ENCODE measurements around the gene ITSN2. TPM values are rescaled to one million over a fixed set of nuclear protein-coding genes. Genes with fewer than 3 reads are reported as not detected.

Gene ITSN2
- total RNA-seq, 1 experiment from 2014 or later, result 19.8 TPM

DNA sequence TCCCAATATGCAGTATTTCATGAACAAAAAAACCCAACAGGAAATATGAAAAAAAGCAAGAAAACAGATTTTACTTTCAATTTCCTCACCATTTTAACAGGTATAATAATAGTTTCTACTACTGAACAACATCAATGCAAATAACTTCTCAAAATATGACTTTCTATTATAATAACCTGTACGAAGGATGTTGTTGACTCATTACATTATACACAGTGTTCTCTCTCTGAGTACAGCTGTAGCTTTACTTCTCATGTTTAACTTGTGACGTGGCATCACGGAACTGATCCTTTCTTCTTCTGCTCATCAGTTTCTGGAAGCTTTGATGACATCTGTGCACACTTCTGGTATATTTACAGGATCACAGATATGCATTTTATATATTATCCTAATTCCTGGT, 145.5 kb downstream of the ITSN2 start:
- no peak for DNase-seq (ENCODE audit: low spot score)

GRCh38 chr2:24211408-24211807, 148.9 kb downstream of the ITSN2 start:
- no peak for ATAC-seq
- CTCF ChIA-PET, result no interaction called here
- Mint-ChIP-seq H3K27ac (no peak overlapping the region), H3K36me3 (no peaks in the 10 kb centered on the region), H3K9me3 (no peaks in the 10 kb centered on the region), H3K4me1 (no peaks in the 10 kb centered on the region), H3K4me3 (no peak overlapping the region), H3K27me3 (ENCODE audit: low read depth) (no peaks in the 10 kb centered on the region)
- DNase-seq (ENCODE audit: low spot score), result no peak
- POLR2A ChIA-PET, result no interaction called here
- TF ChIP-seq GABPB1 (CRISPR knock-in tag; IDR thresholded peaks at IDR 0.05), result no peak
- TF ChIP-seq SMAD4 (CRISPR knock-in tag; IDR thresholded peaks at IDR 0.05), result no peak
- TF ChIP-seq, protein P1, sequence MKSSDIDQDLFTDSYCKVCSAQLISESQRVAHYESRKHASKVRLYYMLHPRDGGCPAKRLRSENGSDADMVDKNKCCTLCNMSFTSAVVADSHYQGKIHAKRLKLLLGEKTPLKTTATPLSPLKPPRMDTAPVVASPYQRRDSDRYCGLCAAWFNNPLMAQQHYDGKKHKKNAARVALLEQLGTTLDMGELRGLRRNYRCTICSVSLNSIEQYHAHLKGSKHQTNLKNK (CRISPR knock-in tag; IDR thresholded peaks at IDR 0.05), result no peak
- TF ChIP-seq, protein P2, sequence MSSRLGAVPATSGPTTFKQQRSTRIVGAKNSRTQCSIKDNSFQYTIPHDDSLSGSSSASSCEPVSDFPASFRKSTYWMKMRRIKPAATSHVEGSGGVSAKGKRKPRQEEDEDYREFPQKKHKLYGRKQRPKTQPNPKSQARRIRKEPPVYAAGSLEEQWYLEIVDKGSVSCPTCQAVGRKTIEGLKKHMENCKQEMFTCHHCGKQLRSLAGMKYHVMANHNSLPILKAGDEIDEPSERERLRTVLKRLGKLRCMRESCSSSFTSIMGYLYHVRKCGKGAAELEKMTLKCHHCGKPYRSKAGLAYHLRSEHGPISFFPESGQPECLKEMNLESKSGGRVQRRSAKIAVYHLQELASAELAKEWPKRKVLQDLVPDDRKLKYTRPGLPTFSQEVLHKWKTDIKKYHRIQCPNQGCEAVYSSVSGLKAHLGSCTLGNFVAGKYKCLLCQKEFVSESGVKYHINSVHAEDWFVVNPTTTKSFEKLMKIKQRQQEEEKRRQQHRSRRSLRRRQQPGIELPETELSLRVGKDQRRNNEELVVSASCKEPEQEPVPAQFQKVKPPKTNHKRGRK (CRISPR knock-in tag; IDR thresholded peaks at IDR 0.05; ENCODE audit: borderline replicate concordance), result no peak
- TF ChIP-seq MLX (CRISPR knock-in tag; IDR thresholded peaks at IDR 0.05), result no peak
- no peak for TF ChIP-seq ZNF671 (CRISPR knock-in tag; IDR thresholded peaks at IDR 0.05)
- no peak for TF ChIP-seq CREM (CRISPR knock-in tag; IDR thresholded peaks at IDR 0.05)

More for the DNA sequence above, 145.5 kb downstream of the ITSN2 start:
- CTCF ChIA-PET, result no interaction called here
- H3K27me3 Mint-ChIP-seq (ENCODE audit: low read depth), result no peaks in the 10 kb centered on the region
- no peaks in the 10 kb centered on the region for H3K9me3 Mint-ChIP-seq
- H3K36me3 Mint-ChIP-seq, result no peaks in the 10 kb centered on the region
- no peaks in the 10 kb centered on the region for H3K4me1 Mint-ChIP-seq
- no peak for ATAC-seq
- POLR2A ChIA-PET, result no interaction called here
- no peak overlapping the region for H3K4me3 Mint-ChIP-seq
- no peak overlapping the region for H3K27ac Mint-ChIP-seq
- TF ChIP-seq ZNF138 (CRISPR knock-in tag; conservative IDR thresholded peaks at IDR 0.05) (no peak), PREB (CRISPR knock-in tag; IDR thresholded peaks at IDR 0.05; ENCODE audit: borderline replicate concordance) (no peak), IRF1 (CRISPR knock-in tag; IDR thresholded peaks at IDR 0.05) (no peak), FOXP4 (CRISPR knock-in tag; IDR thresholded peaks at IDR 0.05) (no peak), NR1H2 (CRISPR knock-in tag; IDR thresholded peaks at IDR 0.05) (no peak), ZNF232 (CRISPR knock-in tag; IDR thresholded peaks at IDR 0.05) (no peak), AR (CRISPR knock-in tag; IDR thresholded peaks at IDR 0.05) (no peak), ZNF219 (CRISPR knock-in tag; IDR thresholded peaks at IDR 0.05; ENCODE audit: borderline replicate concordance) (no peak), GRHL2 (CRISPR knock-in tag; IDR thresholded peaks at IDR 0.05; ENCODE audit: insufficient replicate concordance, severe bottlenecking) (no peak)
- TF ChIP-seq, protein P3, sequence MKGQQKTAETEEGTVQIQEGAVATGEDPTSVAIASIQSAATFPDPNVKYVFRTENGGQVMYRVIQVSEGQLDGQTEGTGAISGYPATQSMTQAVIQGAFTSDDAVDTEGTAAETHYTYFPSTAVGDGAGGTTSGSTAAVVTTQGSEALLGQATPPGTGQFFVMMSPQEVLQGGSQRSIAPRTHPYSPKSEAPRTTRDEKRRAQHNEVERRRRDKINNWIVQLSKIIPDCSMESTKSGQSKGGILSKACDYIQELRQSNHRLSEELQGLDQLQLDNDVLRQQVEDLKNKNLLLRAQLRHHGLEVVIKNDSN (CRISPR knock-in tag; IDR thresholded peaks at IDR 0.05), result no peak
- TF ChIP-seq, protein P4, sequence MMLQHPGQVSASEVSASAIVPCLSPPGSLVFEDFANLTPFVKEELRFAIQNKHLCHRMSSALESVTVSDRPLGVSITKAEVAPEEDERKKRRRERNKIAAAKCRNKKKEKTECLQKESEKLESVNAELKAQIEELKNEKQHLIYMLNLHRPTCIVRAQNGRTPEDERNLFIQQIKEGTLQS (CRISPR knock-in tag; conservative IDR thresholded peaks at IDR 0.05), result no peak

Data from WTC11 (cell line).